Astrocyte (in vitro differentiated cells and primary cell): ENCODE results near the gene SLC35G6. TPM values are rescaled to one million over a fixed set of nuclear protein-coding genes. Genes with fewer than 3 reads are reported as not detected.

Source experiments
- DNase-seq: peaks from one replicate; pipeline ENCODE4 v3.0.0-alpha.2; 2010; ENCODE audit warnings: low read depth
- FAIRE-seq: peaks from 2 replicates; lab custom pipeline; 2011; peaks lifted over from hg19 to GRCh38; lab: Jason Lieb, UNC
- H2AFZ ChIP-seq: 2 replicates; pipeline ENCODE4 v1.6.0; 2012; ENCODE audit warnings: low read depth, low read length, inconsistent platforms
- H3K27ac ChIP-seq: 2 replicates; pipeline ENCODE4 v1.5.1; 2011; ENCODE audit warnings: low read depth, low read length, inconsistent platforms
- H3K27me3 ChIP-seq: 2 replicates; pipeline ENCODE4 v1.6.0; 2011; ENCODE audit warnings: low read length, inconsistent platforms; ENCODE audit not compliant: insufficient read depth
- H3K36me3 ChIP-seq: 2 replicates; pipeline ENCODE4 v1.5.1; 2011; ENCODE audit warnings: low read length, inconsistent platforms; ENCODE audit not compliant: insufficient read depth
- H3K4me1 ChIP-seq: 2 replicates; pipeline ENCODE4 v1.5.1; 2011; ENCODE audit warnings: low read length, inconsistent platforms; ENCODE audit not compliant: insufficient read depth
- H3K4me2 ChIP-seq: 2 replicates; pipeline ENCODE4 v1.6.0; 2012; ENCODE audit warnings: low read length, inconsistent platforms
- H3K4me3 ChIP-seq: 2 replicates; pipeline ENCODE4 v1.5.1; 2011; ENCODE audit warnings: low read depth, mild to moderate bottlenecking, low read length, inconsistent platforms; ENCODE audit not compliant: insufficient read depth
- H3K79me2 ChIP-seq: 2 replicates; pipeline ENCODE4 v1.6.0; 2012; ENCODE audit warnings: mild to moderate bottlenecking, low read length, inconsistent platforms; ENCODE audit not compliant: insufficient read depth
- H3K9ac ChIP-seq: 2 replicates; pipeline ENCODE4 v1.6.0; 2012; ENCODE audit warnings: mild to moderate bottlenecking, low read length, inconsistent platforms
- H3K9me3 ChIP-seq: 2 replicates; pipeline ENCODE4 v1.5.1; 2012; ENCODE audit warnings: low read depth, mild to moderate bottlenecking, low read length, inconsistent platforms; ENCODE audit not compliant: insufficient read depth
- H4K20me1 ChIP-seq: 2 replicates; pipeline ENCODE4 v1.6.0; 2012; ENCODE audit warnings: low read length, inconsistent platforms; ENCODE audit not compliant: insufficient read depth
- H3K27ac Mint-ChIP-seq: one replicate; pipeline ENCODE4 v1.8.0; 2021; ENCODE audit warnings: mild to moderate bottlenecking, mixed read lengths; ENCODE audit not compliant: unreplicated experiment
- H3K27me3 Mint-ChIP-seq: one replicate; pipeline ENCODE4 v1.8.0; 2021; ENCODE audit warnings: low read depth, mixed read lengths; ENCODE audit not compliant: unreplicated experiment
- H3K36me3 Mint-ChIP-seq: one replicate; pipeline ENCODE4 v1.8.0; 2021; ENCODE audit warnings: low read depth, mixed read lengths; ENCODE audit not compliant: unreplicated experiment
- H3K4me1 Mint-ChIP-seq: one replicate; pipeline ENCODE4 v1.8.0; 2021; ENCODE audit warnings: low read depth, mixed read lengths; ENCODE audit not compliant: unreplicated experiment
- H3K4me3 Mint-ChIP-seq: one replicate; pipeline ENCODE4 v1.8.0; 2021; ENCODE audit warnings: mild to moderate bottlenecking, moderate library complexity, mixed read lengths; ENCODE audit not compliant: unreplicated experiment
- H3K9me3 Mint-ChIP-seq: one replicate; pipeline ENCODE4 v1.8.0; 2021; ENCODE audit warnings: mild to moderate bottlenecking, mixed read lengths; ENCODE audit not compliant: unreplicated experiment
- EZH2 ChIP-seq: IDR thresholded peaks from 2 replicates; pipeline ENCODE4 v1.6.1; 2012; ENCODE audit warnings: mild to moderate bottlenecking, low read length, inconsistent platforms; ENCODE audit not compliant: insufficient read depth
- total RNA-seq: library from RNA; stranded (reverse); gene quantifications from 2 replicates; pipeline ENCODE4 v1.2.1, GENCODE V29; 2021
- TF ChIP-seq, protein P1 (sequence below): IDR thresholded peaks from 2 replicates; pipeline ENCODE4 v1.5.1; 2011; ENCODE audit warnings: low read depth, mild to moderate bottlenecking, inconsistent platforms, low read length, moderate library complexity; ENCODE audit not compliant: insufficient read depth

SLC35G6 gene
- total RNA-seq, 1 donor from 2014 or later, result not detected

DNA sequence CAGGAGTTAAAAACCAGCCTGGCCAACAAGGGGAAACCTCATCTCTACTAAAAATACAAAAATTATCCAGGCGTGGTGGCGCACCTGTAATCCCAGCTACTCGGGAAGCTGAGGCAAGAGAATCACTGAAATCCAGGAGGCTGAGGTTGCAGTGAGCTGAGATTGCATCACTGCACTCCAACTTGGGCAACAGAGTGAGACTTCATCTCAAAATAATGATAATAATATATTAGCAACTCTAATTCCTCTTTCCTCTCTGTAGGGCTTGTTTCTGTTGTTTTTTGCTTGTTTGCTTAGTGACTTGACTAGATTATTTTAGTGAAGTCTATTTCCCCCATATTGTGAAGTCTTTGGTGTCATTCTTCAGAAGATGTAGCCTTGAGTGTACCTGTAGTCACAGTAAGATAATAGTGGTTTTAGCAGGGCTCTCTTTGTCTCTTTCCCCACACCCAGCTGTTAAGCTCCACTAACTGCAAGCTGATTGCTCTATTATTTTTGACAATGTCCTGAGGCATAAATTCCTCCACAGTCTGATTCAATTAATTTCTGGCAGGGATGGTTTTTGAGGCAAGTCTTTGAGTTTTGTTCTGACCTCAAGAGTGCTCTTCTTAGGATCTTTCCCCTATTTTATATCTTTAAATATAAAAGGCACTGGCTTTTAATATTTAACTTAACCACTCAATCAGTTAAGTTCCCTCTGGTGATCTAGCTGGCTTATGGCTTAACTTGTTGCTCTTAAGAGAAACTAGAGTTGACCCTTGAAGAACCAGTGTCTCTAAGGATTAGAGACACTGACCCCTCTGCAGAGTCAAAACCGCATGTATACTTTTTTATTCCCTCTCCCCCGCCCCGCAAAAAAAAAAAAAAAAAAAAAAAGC lies 49.0 kb downstream of the SLC35G6 start:
- H3K27ac Mint-ChIP-seq, result no peak overlapping the region

More for the DNA sequence above, 49.0 kb downstream of the SLC35G6 start:
- H3K27me3 ChIP-seq, result no peaks in the 10 kb centered on the region
- no peaks in the 10 kb centered on the region for H4K20me1 ChIP-seq
- H2AFZ ChIP-seq, result no peak overlapping the region
- no peaks in the 10 kb centered on the region for H3K4me1 ChIP-seq
- Mint-ChIP-seq H3K9me3 (peaks cover 21% of the 10 kb centered on the region), H3K27me3 (no peaks in the 10 kb centered on the region), H3K4me3 (no peak overlapping the region), H3K36me3 (peaks cover 2% of the 10 kb centered on the region), H3K4me1 (no peaks in the 10 kb centered on the region)
- no peak overlapping the region for H3K4me2 ChIP-seq
- no peaks in the 10 kb centered on the region for H3K79me2 ChIP-seq
- no peak overlapping the region for H3K27ac ChIP-seq
- H3K9ac ChIP-seq, result no peak overlapping the region
- no peaks in the 10 kb centered on the region for H3K36me3 ChIP-seq
- H3K9me3 ChIP-seq, result no peaks in the 10 kb centered on the region
- TF ChIP-seq, protein P1, sequence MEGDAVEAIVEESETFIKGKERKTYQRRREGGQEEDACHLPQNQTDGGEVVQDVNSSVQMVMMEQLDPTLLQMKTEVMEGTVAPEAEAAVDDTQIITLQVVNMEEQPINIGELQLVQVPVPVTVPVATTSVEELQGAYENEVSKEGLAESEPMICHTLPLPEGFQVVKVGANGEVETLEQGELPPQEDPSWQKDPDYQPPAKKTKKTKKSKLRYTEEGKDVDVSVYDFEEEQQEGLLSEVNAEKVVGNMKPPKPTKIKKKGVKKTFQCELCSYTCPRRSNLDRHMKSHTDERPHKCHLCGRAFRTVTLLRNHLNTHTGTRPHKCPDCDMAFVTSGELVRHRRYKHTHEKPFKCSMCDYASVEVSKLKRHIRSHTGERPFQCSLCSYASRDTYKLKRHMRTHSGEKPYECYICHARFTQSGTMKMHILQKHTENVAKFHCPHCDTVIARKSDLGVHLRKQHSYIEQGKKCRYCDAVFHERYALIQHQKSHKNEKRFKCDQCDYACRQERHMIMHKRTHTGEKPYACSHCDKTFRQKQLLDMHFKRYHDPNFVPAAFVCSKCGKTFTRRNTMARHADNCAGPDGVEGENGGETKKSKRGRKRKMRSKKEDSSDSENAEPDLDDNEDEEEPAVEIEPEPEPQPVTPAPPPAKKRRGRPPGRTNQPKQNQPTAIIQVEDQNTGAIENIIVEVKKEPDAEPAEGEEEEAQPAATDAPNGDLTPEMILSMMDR, result no peak
- TF ChIP-seq EZH2, result no peak
- FAIRE-seq (no peak), DNase-seq (no peak)
- no peak overlapping the region for H3K4me3 ChIP-seq

Other genes with a start within 250 kb of the SLC35G6 start
- 30.2 and 34.4 TPM in 2 replicates for gene DVL2, start 246.9 kb upstream of the SLC35G6 start, total RNA-seq
- 78.0 and 89.5 TPM in 2 replicates for gene PHF23, start 242.0 kb upstream of the SLC35G6 start, total RNA-seq
- gene GABARAP, start 239.0 kb upstream of the SLC35G6 start, total RNA-seq, result 434 and 454 TPM in 2 replicates
- gene CTDNEP1, start 229.7 kb upstream of the SLC35G6 start, total RNA-seq, result 102 and 103 TPM in 2 replicates
- 24.9 and 25.4 TPM in 2 replicates for gene ELP5, start 229.2 kb upstream of the SLC35G6 start, total RNA-seq
- 4.6 and 10.5 TPM in 2 replicates for gene CLDN7, start 219.0 kb upstream of the SLC35G6 start, total RNA-seq
- 0.30 TPM in 1 of 2 replicates, not detected in the other for gene SLC2A4, start 199.7 kb upstream of the SLC35G6 start, total RNA-seq
- gene YBX2, start 186.8 kb upstream of the SLC35G6 start, total RNA-seq, result 0.24 and 0.86 TPM in 2 replicates
- gene EIF5A, start 173.8 kb upstream of the SLC35G6 start, total RNA-seq, result 841 and 915 TPM in 2 replicates
- gene GPS2, start 166.1 kb upstream of the SLC35G6 start, total RNA-seq, result 41.7 and 49.8 TPM in 2 replicates
- gene NEURL4, start 152.1 kb upstream of the SLC35G6 start, total RNA-seq, result 32.5 and 32.6 TPM in 2 replicates
- 14.4 and 16.0 TPM in 2 replicates for gene ACAP1, start 144.9 kb upstream of the SLC35G6 start, total RNA-seq
- 31.6 and 41.4 TPM in 2 replicates for gene KCTD11, start 129.3 kb upstream of the SLC35G6 start, total RNA-seq
- gene TMEM95, start 126.3 kb upstream of the SLC35G6 start, total RNA-seq, result 0.30 TPM in 1 of 2 replicates, not detected in the other
- gene TNK1, start 100.4 kb upstream of the SLC35G6 start, total RNA-seq, result 0.36 and 1.6 TPM in 2 replicates
- gene PLSCR3, start 86.9 kb upstream of the SLC35G6 start, total RNA-seq, result 65.7 and 67.6 TPM in 2 replicates
- gene TMEM256, start 77.3 kb upstream of the SLC35G6 start, total RNA-seq, result 45.7 and 52.9 TPM in 2 replicates
- gene NLGN2, start 73.6 kb upstream of the SLC35G6 start, total RNA-seq, result 77.3 and 80.7 TPM in 2 replicates
- gene SPEM1, start 61.1 kb upstream of the SLC35G6 start, total RNA-seq, result 0.23 TPM in 1 of 2 replicates, not detected in the other
- gene SPEM2, start 55.8 kb upstream of the SLC35G6 start, total RNA-seq, result 0.14 and 0.17 TPM in 2 replicates
- gene SPEM3, start 52.6 kb upstream of the SLC35G6 start, total RNA-seq, result 0.07 TPM in 1 of 2 replicates, not detected in the other
- 10.7 and 11.8 TPM in 2 replicates for gene TMEM102, start 46.0 kb upstream of the SLC35G6 start, total RNA-seq
- 22.4 and 30.7 TPM in 2 replicates for gene FGF11, start 41.9 kb upstream of the SLC35G6 start, total RNA-seq
- gene CHRNB1, start 36.4 kb upstream of the SLC35G6 start, total RNA-seq, result 9.7 and 11.7 TPM in 2 replicates
- gene ZBTB4, start 1.8 kb upstream of the SLC35G6 start, total RNA-seq, result 31.0 and 31.2 TPM in 2 replicates
- 143 and 151 TPM in 2 replicates for gene POLR2A, start 2.9 kb downstream of the SLC35G6 start, total RNA-seq
- gene TNFSF12, start 67.6 kb downstream of the SLC35G6 start, total RNA-seq, result 2.4 and 3.4 TPM in 2 replicates
- 0.43 and 0.93 TPM in 2 replicates for gene TNFSF13, start 77.3 kb downstream of the SLC35G6 start, total RNA-seq
- 51.4 and 58.7 TPM in 2 replicates for gene SENP3, start 80.5 kb downstream of the SLC35G6 start, total RNA-seq
- gene CD68, start 98.2 kb downstream of the SLC35G6 start, total RNA-seq, result 4.4 and 6.2 TPM in 2 replicates
- 44.6 and 51.2 TPM in 2 replicates for gene MPDU1, start 102.4 kb downstream of the SLC35G6 start, total RNA-seq
- 1.7 and 4.0 TPM in 2 replicates for gene SOX15, start 108.6 kb downstream of the SLC35G6 start, total RNA-seq
- 54.3 and 60.2 TPM in 2 replicates for gene FXR2, start 133.5 kb downstream of the SLC35G6 start, total RNA-seq
- 47.2 and 49.8 TPM in 2 replicates for gene SAT2, start 146.4 kb downstream of the SLC35G6 start, total RNA-seq
- gene SHBG, start 148.7 kb downstream of the SLC35G6 start, total RNA-seq, result 0.79 and 1.4 TPM in 2 replicates
- gene ATP1B2, start 169.5 kb downstream of the SLC35G6 start, total RNA-seq, result 0.65 and 0.89 TPM in 2 replicates
- gene TP53, start 206.0 kb downstream of the SLC35G6 start, total RNA-seq, result 94.4 and 100 TPM in 2 replicates
- gene WRAP53, start 207.0 kb downstream of the SLC35G6 start, total RNA-seq, result 14.2 and 15.1 TPM in 2 replicates
- gene EFNB3, start 223.8 kb downstream of the SLC35G6 start, total RNA-seq, result 7.0 and 7.6 TPM in 2 replicates
- 0.11 and 0.34 TPM in 2 replicates for gene DNAH2, start 236.3 kb downstream of the SLC35G6 start, total RNA-seq